NCI-H460 (cell line): ENCODE data around the gene DHX8. TPM values are rescaled to one million over a fixed set of nuclear protein-coding genes. Genes with fewer than 3 reads are reported as not detected.

Source experiments
- DNase-seq: peaks from one replicate; pipeline ENCODE4 v3.0.0-alpha.2; 2016; ENCODE audit warnings: low read depth; ENCODE audit errors: extremely low read depth
- total RNA-seq: library from RNA; depleted of rRNA; stranded (reverse); fragments of >200 nt; shearing (Covaris generic); gene quantifications from 2 replicates; pipeline ENCODE4 v1.2.3, GENCODE V29; 2014

Gene DHX8
- total RNA-seq, 1 experiment from 2014 or later = 54.1 TPM

DNA sequence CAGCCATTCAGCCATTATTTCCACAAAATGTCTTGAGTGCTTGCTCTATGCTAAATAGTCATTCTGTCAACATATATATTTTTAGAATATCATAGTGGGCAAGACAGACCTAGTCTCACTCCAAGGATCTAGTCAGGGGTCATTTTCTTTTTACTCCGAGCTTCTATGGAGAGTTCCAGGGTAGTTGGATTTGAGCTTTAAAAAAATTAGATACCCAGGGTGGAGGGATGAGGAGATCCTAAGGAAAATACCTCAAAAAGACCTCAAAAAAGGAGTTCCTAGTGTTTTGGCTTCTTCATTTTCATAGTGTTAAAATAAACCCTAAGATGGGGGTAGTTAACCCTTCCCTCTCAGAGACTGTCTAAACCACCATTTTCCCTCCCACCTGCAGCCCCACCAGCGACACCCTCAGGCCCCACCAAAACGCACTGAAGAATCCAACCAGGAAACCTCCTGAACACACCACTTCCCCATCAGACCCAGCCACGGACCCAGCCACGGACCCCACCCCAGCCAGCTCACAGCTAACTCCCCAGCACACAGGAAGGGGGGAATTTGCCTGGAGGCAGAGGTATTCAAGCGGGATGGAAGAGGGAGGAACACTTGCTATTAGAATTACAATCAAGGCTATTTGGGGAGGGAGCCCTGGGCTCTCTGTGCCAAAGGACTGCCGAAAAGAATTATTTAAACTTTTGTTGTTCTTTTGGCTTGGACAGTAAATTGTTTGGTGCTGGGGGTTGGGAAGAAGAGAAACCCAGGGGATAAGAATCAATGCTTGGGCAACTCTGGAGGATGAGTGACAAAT lies 60.2 kb downstream of the DHX8 start:
- DNase-seq = no peak

DNA sequence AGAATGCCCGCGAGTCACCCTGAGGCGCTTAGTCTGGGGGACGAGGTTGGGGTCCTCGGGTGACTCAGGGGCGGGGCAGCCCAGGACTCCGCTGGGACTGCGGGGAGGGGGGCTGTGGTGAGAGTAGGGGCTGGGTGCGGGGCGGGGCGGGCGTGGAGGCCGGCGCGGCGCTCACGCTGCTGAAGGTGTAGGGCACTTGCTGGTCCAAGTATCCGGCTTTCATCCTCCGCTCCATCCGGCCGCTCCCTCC lies 61.5 kb downstream of the DHX8 start:
- DNase-seq = no peak

DNA sequence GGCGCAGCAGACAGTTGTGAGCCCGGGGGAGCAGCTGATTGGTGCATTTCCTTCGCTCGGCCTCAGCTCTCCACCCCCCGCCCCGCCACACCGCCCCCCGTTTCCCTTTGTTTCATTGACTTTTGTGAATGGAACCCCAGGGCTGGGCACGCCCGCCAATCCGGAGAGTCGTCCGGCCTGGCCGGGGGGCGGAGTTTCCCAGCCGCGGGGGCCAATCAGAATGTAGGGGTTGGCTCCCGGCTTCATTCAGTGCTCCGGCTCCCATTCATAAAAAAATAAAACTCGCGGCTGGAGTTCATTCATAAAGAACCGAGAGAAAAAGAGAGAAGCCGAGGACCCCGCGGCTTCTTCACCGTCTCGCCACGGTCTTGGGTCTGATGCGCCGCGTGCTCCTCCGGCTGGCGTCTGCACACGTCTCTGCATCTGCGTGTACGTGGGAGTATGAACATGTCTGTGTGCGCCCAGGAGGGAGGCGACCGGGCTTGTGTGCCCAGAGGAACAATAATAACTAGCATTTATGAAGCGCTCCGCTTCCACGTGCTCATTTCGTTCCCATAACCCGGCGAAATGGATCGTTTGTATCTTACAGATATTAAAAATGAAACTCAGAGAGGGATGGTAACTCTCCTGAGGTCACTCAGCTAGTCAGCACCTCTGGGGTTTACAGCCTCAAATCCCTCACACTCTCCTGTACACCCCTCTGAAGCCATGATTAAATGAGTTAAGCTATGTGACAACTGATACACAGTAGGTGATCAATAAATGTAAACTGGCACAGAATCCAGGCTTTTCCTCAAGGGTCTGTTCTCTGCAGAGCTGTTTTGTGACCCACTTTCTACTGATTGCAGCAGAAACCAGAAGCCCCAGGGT lies 62.8 kb downstream of the DHX8 start, which contains the start of gene ETV4:
Gene ETV4, minus strand, starts transcription at position 22 of the 870 bp plus-strand sequence. CDS start 723 bp downstream, outside the sequence.
- DNase-seq = peak; percentile 95

DNA sequence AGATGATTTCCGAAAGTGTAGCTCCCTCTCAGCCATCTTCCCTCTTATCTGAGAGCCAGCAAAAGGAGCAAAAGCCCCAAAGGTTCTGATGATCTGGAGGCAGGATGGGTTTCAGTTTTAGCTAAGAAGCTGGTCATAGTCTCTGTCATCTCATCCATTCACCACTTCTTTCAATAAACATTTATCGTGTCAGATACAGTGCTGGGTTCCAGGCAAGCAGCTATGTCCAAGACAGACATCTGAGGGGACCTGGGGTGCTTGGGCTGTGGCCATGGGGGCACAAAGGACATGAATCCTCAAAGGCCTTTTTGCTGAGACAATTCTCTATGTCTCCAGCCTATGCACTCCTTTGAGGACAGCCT lies 63.4 kb downstream of the DHX8 start:
- DNase-seq = no peak

DNA sequence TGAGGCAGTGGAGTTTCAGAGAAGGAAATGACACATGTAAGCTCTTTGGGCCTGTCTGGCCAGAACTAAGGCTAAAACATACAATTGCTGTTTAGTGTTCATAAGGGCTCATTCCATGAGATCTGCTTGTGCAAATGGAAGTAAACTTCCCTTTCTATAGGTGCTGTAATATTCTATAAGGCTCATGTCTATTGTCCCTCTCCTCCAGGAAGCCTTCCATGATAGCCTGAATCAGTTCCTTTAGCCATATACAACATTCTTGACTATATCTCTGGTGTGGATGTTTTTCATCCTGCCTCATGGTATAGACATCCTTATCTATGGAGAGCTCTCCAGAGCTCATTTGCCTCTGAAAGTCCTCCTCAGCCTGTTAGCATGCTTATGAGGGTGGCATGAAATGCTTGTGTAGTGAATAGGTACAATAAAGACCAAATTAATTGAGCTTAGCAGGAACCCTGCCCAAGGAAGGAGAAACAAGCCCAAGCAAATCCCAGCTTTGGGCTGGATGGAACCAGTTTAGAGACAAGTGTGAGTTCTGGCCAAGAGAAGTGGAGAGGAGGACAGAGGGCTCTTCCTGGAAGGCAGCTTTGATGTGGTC lies 64.0 kb downstream of the DHX8 start:
- DNase-seq = no peak

DNA sequence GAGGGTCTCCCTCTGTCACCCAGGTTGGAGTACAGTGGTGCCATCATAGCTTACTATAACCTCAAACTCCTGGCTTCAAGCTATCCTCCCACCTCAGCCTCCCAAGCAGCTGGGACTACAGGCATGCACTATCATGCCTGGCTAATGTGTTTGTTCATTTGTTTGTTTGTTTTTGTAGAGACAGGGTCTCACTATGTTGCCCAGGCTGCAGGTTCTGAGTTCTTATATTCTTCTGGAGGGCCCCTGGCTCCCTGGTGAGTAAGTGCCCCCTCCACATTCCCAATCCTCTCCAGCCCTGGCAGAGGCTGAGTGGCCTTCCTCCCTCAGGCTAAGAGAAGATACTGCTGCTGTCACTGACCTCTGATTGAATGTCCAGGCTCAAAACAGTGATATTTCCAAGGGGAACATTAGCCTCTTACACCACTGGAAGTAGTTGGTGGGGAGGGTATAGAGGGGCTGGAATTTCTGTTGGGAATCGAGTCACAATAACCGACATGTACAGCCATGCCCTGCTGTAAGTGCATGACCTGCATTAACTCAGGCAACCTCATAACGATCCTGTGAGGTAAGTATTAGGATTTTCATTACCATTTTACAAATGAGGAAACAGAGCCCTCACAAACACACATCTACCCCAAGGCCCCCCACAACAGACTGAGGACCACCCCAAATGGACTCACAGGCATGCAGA lies 65.1 kb downstream of the DHX8 start:
- no peak for DNase-seq

DNA sequence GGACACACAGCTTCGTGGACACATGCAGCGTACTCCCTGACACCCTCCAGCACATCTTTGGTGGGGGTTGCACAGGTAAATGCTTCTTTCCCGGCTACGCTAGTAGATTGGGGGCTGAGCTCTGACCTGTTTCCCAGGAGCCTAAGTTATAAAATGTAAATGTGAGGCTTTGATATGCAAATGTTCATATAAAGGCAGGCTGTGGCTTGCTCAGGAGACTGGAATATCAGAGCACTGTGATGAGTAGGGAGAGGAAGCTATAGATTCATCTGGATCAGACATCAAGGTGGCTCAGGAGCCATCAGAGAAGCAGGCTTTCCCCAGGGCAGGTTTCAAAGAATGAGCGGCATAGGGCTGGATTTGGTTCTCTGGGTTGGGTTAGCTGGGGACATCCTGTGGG lies 65.7 kb downstream of the DHX8 start:
- no peak for DNase-seq

DNA sequence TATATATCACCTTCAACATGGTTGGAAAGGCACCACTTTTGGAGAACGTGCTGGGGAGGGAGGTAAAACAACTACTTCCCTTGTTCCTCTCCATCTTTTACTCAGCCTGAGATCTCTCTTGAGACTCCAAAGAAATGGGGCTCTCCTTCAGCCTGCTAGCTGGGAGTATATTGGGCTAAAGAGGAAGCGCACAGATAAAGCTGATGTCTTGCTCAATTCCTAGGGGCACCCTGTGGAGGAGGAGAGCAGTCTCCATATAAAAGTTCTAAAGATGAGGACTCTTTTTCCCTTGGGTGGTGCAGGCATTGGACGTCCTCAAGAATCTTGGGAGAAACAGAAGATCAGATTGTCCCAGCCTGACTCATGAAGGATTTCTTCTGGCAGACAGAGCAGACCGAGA lies 67.0 kb downstream of the DHX8 start:
- no peak for DNase-seq

DNA sequence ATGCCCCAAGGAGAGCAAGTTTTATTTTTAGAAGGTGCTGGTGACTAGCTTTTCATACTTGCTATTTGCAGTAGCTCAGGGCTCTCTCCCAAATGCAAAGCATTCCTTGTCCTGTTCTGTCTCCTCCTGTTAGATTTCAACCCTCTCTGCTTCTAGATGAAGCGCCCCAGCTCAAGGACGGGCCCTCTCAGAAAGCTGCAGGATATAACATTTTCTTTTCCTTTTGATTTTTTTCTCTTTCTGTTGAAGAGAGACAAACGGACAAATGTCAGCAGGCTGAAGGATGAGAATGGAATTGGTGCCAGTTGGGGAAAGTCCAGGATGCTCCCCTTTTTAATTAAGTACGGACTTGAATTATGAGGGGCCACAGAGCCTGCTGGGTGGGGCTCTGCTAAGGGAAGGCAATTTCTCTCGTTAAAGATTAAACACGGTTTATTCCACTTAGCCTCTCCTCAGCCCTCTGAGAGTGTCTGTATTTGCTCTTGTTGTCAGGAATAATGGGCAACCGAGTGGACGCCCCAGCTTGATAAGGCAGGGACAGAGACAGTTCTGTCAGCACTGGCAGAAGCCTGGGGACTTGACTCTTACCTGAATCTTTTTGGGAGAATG lies 68.6 kb downstream of the DHX8 start:
- DNase-seq = no peak

DNA sequence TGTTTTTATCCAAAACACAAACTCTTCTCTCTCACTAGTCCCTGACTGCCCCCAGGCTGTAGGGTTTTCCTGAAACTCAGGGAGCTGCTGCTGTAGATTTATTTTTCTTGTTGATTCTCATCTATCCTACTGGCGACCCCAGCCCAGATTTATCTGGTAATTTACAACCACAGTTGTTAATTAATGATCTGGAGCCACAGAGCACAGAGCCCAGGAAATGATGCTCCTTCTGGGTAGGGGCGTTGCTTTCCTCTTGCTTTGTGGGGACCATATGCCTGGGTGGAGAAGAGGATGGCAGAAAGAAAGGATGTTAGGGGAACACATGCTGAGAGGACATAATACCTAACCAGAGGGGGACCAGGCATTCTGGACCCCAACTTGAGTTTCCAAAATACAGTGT lies 69.8 kb downstream of the DHX8 start:
- DNase-seq = no peak

DNA sequence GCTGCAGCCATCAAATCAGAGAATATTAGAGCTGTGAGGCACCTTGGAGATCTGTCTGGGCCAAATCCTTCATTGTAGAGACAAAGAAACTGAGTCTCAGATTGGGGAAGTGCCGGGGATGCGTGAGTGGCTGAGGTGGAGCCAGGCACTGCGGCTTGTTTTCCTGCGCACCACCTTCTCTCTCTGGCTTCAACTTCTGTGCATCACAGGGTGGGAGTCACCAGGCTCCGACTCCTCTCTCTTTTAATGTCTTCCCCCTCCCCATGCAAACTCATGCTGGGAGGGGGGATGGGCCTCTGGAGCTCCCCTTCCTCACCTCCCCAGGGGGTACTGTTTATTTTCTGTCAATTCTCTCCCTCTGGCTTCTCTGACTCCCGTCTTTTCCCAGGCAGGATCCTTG lies 71.1 kb downstream of the DHX8 start:
- DNase-seq = no peak

DNA sequence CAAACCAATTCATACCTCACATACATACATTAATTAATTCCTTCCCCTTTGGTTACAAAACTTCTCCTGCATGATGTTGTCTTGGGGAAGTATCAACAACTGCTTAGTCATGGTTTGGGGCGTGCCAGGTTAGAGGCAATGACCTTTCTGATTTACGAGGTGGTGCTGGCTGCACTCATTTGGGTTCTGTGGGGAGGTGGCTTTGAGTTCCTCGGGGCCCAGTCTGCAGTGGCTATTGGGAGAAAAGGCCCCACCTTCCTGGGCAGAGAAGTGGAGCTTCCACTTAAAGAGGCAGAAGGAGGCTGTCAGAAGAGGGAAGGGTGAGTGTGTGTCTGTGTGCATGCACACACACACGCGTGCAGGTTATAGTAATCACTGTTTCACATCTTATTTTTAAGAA lies 72.5 kb downstream of the DHX8 start:
- peak; percentile 93 for DNase-seq

DNA sequence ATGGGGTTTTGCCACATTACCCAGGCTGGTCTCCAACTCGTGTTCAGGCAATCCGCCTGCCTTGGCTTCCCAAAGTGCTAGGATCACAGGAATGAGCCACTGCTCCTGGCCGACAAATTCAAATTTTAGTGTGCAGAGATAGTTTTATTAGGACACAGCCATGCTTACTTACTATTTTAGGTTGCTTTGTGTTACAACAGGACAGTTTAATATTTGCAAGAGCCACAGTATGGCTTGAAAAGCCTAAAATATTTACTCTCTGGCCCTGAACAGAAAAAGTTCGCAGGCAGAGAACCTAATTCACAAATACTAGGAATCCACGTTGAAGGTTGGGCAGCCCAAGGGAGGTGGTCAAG lies 75.0 kb downstream of the DHX8 start:
- DNase-seq = no peak

DNA sequence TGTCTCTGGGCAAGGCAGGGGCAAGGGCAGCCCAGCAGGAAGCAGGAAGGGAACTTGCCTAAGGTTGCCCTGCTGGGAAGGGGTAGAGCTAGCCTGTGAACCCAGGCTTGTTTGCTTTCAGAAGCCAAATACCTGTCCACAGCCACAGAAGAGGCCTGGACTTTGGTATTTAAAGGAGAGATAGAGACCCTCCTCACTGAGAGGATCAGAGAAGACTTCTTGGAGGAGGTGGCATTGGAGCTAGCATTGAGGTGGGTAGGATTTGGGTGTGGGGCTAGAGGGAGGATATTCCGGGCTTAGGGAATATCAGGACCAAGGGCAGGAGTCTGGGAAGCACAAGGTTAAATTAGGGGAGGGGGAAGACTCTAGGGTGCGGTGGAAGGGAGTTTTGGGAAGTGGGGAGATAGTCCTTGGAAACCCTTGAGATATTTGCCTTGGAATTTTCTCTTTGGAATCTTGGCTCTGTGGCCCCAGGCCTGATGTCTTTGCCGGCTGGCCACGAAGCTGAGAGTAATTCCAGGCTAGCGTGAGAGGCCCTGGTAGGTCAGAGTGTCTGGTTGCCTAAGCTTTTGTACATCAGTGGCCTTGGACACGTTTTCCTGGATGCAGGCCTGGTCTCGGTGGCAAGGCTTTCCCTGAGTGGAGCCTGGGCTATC lies 75.5 kb downstream of the DHX8 start:
- DNase-seq = no peak

DNA sequence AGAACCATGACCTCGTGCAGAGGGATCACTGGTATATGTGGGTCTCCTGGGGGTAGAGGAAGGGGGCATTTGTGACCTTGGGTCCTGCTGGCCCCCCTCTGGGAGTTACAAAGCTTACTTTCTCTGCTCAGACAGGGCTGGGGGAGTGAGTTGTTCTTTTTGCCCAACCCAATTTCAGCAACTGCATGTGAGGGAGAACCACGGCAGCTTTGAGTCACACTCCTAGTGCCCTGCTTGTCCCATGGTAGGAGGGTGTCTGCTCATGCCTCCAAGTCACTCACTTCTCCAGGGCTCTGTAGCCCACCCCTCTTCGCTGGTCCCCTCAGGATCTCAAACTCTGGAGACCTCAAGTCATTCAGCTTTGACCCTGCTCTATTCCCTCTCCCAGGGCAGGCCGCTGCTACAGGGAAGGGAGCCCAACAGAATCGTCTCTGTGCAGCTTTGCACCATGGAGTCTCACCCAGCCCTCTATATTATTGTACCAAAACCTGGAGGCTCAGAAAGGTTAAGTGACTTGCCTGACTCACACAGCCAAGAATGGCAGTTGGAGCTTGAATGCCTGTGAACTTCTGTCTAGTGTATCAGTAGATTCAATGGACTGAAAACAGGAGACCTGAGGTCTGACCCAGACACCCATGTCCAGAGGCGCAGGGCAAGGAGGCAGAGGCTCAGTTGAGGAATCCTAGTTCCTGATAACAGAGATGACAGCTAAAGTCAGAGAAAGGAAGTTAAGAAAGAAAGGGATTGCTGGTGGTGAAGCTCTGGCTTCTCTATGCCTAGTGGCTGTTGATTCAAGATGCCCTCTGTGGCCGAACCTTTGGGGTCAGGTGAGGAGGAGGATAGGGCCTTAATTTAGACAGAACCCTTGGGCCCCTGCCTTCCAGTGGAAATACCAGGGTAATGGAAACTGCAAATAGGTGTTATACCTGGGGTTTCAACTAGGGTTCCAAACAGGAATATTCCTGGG lies 77.0 kb downstream of the DHX8 start:
- DNase-seq = no peak

DNA sequence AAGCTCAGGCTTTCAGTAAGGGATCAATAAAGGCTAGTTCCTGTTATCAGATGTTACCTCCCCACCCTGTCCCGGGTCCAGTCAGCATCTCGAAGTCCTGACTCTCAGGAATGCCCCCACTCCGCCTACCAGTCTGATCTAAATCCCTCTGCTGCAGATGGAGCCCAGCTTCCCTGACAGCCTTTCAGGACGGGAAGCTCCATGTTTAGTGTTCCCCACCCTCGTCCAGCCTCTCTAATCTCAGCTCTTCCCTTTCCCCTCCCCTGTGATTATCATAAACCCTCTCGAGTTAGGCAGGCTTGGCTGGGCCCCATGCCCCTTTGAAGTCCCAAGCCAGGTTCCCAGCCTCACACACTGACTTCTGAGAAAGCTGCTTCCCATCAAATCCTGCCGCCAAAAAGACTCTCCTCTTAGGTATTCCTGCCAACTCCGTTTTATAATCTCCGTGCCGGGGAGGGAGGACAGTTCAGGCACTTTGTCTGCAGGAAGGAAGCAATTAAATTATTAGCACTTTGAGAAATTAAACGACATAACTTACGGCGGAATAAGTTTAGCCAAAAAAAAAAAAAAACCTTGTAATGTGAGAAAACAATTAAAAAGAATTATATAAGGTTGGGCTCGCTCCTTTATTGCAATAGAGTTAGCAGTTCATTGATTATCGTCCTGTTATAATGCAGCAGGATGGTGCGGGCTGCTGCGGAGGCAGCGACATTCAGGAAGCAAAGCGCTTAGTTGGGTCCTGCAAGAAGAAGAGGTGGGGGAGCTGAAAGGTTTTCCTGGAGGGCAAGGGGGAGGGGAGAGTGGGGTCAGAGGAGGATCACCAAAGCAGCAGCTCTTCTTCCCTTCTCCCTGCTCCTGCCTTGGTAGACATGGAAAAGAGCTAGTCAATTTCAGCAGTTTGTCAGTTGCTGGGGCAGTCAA lies 79.2 kb downstream of the DHX8 start:
- no peak for DNase-seq

DNA sequence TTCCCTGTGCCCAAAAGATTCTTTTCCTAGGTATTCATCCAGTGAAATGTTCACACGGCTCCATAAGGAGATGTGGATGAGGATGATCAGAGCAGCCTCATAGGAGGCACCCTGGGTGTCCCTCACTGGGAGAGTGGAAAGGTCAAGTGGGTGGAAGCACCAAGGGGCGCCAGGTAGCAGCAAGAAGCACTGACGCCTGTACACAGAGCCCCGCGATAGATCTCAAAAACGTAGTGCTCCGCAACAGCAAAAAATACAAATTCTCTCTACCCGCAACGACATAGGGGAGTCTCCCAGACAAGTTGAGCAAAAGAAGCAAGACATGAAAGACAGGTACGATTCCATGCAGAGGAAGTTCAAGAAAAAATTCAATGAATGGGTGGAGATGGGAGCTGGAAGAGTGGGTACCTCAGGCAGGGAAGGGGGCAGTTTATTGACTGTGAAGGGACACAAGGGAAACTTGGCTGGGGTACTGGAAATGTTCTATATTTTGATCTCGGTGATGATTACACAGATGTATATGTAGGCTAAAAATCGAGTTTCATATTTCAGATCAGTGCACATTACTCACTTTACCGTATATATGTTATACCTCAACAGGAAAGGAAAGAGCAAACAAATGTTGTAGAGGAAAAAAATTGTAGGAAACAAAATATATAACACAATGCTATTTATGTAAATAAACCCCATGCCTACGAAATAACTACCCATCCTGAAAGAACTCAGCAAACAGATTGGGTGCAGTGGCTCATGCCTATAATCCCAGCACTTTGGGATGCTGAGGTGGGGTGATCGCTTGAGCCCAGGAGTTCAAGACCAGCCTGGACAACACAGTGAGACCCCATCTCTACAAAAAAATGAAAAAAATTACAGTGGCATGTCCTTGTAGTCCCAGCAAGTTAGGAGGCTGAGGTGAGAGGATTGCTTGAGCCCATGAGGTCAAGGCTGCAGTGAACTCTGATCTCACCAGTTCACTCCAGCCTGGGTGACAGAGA lies 80.1 kb downstream of the DHX8 start:
- DNase-seq = no peak
